NCI-H774 (cell line): ENCODE data around the gene SPSB4.
A peak's percentile ranks its signal among the peaks of the same experiment; 100 is the strongest.

Experiments used
- DNase-seq: peaks from one replicate; lab custom pipeline; 2025; lab: John Stamatoyannopoulos, UW

Gene SPSB4

DNA sequence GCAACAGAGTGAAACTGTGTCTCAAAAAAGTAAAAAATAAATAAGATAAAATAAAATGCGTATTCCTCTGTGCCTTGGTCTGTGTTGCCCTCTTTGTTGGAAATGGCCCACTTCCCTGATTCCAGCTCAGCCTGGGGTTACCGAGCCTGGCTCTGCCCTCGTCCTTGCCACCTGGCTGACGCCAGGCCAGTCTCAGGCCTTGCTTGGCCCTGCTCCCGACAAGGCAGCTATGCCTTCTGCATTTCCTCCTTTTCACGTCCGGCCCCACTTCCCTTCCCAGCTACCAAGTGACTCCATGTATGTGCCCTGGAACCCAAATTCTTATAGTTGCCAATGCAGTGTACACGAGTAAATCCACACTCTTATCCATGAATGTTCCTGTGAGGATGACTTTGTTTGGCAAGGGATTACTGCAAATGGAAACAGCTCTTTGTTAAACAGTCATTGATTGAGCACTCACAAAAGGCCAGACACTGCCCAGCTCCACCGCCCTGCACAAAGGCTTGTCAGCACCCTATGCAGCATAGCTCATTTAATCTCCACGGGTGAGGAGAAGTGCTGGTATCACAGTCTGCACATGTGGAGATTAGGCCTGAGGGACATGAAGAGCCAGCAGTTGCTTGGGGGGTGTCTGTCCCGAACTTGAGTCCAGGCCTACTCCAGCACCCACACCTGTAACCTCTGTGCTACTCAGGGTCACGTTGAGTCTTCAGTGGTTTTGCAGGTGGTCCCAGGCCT lies 25.1 kb downstream of the SPSB4 start:
- peak; percentile 48 for DNase-seq

DNA sequence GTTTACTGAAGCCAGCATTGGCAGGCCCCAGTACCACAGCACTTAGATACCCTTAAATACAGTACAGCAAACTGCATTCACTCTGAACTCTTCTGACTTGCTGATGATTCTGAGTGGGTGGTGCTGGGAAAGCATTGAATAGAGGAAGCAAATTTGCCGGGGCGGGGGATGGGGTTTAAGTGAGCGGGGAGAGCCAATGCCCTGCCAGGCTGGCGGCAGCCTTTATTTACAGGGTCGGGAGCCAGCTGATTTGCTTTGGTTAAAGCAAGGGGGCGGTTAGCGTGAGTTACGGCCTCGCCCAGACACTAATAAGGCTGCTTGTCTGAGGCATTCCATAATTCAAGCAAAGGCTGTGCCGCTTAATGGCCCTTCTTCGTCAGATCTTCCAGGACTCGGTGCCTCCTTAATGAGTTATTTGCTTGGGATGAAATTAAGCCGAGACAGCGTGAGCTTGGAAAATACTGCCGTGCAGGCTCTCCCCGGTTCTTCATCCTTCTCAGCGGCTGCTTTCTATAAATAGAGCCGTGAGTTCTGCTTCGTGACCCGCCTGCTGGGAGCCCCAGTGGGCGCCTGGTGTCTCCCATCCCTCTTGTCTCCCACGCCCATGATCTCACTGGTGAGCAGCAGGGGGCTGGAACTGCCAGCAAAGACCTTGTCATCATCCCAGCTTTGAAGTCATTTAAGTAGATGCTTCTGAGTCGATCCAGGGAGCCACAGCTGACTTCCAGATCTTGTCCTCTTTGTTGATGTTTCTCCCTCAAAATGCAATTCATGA lies 25.8 kb downstream of the SPSB4 start:
- DNase-seq: peak; percentile 41

DNA sequence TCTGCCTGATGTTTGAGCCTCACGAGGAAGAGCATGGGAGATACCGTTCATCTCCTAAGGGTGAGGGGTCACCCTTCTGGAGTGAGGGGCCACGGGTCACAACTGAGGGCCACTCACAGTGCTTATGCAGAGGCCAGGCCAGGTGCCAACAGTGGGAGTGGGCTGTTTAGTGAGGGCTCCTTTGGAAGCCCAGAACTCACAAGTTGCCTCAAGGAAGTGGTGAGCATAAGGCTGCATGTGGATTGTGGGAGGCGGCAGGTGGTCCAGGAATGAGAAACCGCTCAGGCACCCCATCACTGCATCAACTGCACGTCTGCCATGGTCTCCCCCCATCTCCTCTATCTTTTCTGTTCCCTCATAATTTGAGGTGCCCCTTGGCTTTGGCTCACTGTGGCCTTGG lies 26.5 kb downstream of the SPSB4 start:
- no peak for DNase-seq

DNA sequence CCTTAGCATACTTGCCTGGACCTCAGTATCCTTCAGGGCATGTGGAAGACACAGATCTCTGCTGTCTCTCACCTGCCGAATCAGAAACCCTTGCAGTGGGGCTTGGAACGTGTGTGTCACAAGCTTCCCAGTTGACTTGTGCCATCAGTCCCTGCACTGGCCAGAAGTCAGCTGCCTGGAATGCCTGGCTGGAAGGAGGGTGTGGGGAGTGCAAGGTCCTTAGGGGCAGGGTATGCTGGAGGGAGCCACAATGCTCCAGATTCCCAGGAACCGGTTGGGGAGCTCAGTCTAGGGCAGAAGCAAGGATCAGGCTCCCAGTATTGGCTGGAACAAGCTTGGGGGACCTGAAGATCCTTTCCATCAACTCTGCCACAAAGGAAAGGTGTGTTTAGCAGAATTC lies 27.1 kb downstream of the SPSB4 start:
- no peak for DNase-seq

DNA sequence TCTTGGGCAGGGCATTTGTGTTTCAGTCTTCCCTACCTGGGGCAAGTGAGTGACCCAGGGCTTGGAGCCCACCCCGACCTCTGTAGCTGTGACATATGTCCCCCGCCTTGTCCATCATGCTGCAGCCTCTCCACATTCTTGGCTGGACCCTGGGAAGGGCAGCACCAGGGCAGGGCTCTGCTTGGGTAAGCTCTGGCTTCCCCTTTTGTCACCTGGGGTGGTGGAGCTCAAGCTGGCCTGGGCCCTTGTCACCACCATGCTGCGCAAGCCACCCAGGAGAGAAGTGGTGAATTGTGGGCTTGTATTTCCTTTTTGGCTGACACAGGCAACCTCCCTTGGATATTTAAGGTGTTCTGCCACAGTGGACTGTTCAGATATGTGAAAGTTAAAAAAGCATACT lies 29.3 kb downstream of the SPSB4 start:
- DNase-seq: no peak

DNA sequence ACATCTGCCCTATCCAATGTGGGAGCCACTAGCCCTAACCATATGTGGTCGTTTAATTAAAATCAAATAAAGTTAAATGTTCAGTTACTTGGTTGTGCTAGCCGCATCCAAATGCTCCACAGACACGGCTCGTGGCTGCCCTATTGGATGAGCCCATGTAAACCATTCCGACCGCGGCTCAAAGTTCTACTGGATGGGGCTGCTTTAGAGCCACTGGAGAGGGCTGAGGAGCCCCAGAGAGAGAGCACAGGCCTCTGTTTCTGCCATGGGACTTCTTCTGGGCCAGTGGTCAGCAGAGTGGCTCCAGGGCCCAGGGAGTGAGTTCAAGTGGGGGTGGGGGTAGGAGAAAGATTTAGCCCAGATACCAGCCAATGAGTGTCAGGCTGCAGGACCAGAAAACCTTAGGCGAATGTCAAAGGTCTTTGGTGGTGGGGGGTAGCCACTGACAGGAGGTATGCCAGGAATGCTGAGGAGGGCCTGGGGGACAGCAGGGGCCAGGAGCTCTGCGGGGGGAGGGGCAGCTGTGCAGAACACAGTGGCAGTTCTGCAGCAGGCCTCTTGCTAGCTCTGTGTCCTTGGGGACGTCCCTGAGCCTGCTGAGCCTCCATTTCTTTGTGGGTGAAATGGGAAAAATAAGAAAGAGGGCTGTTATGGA lies 30.1 kb downstream of the SPSB4 start:
- no peak for DNase-seq

DNA sequence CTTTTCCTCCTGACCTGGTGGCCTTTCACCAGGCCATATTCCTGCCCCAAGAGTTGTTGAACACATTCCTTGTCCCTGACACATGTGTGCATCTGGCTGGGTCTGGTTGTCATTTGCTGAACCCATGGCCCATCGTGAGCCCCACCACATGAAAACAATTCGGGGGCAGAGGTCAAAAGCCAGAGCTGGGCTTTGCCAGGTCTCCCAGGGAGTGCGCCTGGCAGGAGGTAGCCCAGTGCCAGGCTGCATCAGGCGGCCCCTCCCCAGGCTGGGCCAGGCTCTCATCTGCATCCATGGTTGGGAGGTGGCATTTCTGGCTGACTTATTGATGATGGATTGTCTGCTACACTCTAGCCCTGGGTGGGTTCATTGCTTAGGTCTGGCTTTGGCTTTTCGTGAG lies 30.9 kb downstream of the SPSB4 start:
- DNase-seq: no peak

DNA sequence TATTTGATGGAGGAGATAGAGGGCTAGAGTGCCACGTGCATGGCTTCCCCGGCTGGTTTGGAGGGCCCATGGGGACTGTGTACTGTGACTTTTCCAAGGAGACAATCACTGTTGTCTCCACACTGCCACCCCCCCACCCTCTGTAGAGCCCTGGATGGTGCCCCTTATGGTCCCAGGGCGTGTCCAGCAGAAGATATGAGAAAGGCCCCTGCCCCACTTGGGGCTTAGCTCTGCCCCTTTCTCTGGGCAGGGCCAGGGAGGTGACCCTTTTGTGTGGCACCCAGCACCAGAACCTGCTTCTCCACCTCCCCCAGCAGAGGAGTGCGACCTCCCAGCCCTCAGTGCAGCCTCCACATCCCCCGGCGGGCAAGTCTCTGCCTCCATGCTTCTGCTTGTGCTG lies 32.1 kb downstream of the SPSB4 start:
- no peak for DNase-seq

DNA sequence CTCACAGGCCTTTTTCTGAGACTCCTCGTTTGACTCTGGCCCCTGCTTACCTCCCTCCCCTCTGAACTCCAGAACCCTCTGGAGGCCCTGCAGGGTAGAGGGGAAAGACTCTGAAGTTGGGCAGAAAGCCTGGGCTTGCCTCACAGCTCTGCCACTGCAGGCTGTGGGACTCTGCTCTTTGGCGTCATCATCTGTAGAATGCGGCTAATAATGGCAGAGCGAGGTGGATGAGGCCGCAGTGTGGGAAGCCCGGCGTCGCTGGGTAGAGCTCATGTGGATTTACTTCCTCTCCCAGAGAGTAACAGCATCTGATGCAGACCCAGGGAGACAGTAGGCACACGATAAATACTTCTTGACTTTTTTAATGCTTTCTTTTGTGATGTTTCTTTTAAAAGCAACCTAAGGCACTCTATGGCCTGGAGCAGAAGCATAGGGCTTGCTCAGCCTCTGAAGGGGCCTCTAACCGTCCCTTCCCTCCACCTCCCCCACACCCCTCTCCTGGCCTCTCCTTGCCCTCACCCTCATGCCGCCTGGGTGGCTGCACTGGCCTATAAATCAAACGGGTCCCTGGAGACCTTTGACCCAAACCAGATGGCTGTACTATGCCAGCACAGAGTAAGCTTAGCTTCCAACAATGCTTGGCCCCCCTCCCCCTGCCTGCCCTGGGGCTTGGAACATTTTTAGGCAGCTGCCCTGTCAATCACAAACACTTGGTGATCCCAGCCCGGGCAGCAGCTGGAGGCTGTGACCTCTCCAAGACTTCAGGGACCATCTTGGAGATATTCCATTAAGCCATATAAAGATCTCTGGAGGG lies 32.9 kb downstream of the SPSB4 start:
- no peak for DNase-seq

DNA sequence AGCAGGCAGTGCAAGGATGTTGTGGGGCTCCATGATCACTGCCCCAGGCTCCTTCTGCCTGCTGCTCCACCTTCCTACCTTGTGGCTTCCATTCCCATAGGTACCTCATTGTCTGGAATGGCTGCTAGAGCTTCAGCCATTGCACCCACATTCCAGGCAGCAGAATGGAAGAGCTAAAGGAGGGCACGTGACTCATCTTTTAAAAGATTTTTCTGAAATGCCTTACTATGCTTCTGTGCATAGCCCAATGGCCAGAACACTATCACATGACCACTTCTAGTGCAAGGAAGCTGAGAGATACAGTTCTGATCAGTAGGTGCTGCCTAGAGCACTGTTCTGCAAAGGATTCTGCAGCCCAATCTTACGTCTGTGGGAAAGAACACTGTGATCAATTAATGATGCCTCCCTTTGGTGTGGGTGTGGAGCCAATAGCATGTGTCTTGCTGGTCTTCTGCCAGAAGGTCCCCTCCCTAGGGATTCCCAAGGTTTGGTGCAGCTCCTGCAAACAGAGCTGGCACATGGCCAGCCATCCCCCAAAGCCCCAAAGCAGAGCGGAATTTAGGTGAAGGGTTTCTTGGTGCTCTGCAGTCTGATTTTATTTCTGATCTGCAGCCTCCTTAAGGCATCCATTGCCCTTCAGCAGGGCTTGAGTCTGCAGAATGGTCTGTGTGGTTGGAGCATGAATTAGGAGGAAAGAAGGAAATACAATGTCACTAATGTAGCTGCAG lies 34.4 kb downstream of the SPSB4 start:
- DNase-seq: no peak

DNA sequence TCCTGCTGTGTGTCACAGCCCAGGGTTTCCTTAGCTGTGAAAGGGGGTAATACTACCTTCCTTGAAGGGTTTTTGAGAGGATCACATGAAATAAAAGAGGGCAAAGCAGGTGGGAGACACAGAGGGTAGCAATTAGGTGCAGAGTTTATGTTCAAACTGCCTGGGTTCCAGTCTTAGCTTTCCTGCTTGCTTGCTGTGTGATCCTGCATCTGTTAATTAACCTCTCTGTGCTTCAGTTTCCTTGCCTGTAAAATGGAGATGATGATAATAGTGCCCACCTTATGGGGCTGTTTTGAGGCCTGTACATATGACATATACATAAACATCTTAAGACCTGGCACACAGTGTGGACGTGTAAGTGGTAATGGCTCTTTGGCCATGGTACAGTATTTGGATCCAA lies 35.0 kb downstream of the SPSB4 start:
- DNase-seq: no peak

DNA sequence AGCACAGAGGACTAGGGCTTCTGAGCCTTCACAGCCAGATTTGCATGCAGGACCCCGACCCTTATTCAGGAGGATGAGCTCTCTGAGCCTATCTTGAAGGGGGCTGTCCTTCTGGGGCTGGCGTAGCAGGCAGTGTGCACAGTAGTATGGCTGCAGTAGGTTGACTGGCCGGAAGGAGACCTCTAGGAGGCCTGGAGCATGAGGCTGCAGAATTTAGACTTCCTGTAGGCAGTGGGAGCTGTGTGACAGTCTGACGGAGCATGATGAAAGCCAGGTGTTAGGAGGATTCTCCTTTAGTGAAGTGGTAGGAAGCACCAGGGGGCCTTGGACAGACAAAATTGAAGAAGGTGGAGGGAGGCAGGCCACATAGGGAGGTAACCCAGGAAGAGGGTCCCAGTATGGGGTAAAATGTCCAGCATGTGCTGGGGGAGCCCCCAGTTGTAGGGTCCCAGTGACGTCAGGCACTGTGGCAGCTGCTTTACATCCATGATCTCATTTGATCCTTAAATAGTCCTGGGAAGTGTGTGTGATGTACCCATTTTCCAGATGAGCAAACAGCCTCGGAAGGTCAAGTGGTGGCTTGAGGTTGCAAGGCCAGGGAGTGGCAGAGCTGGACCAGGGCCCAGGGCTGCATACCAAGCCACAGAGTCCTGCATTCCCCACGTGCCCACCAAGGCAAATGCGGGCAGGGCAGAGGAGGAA lies 36.1 kb downstream of the SPSB4 start:
- DNase-seq: no peak

DNA sequence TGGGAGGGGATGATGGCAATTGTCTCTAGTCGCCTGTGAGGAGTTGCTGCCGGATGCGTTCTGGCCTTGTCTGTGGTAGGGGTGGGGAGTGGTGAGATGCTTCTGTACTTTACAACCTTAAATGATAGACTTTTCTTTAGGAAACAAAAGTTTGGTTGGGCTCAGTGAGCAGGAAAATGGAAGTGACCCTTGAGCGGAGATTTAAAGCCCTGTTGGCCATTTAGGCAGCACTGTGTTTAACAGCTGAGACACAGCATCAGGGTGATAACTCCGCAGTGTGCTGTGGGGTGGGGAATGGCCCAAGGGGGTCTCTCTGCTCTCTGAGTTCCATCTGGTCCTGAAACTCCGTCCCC lies 36.6 kb downstream of the SPSB4 start:
- no peak for DNase-seq

DNA sequence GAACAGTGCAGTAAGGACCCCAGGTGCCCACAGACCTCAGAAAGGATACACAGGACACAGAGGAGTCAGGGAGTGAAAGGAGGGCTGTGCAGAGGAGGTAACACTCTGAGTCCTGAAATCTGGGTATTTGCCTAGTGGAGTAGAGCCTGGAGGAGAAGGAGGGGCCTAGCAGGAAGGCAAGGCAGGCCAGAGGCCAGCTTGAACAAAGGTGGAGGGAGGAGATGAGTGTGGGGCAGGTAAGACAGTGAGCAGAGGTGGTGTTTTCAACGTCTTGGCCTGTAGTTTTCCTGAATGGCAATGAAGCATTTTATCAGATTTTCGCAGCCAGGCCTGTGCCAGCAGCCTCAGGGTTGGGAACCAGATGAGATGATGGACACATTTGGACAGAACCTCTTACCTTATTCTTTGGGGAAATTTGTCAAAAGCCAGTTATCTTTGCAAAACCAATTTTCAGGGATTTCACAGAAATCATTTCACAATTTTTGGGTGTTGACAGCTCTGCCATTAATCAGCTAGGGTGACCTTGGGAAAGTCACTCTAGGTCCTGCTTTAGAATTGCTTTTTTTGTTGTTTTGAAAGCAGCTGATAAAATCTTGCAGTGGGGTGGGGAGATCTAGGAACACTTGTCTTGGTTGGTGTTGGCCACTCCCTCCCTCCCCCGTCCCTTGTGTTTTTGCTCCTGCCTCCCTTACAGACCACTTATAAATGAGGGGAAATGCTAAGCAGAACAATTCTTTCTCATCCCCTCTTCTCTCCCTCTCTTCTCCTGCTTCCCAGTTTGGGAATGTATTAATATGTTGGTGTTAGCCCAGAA lies 38.4 kb downstream of the SPSB4 start:
- no peak for DNase-seq

DNA sequence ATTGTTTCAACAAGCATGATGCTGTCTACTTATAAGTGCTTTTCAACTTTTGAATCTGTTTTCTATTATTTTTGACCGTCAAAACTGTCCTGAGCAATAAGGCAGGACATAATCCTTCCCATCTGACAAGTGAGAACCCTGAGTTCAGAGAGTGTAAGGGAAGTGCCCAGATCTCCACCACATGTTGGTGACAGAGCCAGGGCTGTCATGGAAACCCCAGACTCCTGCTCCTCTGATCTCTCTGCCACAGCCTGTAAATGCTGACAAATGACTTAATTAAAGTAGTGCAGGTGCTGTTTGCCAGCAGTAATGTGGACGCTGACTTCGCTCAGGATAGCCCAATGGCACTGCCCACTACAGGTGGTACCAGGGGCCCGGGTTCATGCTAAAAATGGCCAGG lies 40.3 kb downstream of the SPSB4 start:
- no peak for DNase-seq

DNA sequence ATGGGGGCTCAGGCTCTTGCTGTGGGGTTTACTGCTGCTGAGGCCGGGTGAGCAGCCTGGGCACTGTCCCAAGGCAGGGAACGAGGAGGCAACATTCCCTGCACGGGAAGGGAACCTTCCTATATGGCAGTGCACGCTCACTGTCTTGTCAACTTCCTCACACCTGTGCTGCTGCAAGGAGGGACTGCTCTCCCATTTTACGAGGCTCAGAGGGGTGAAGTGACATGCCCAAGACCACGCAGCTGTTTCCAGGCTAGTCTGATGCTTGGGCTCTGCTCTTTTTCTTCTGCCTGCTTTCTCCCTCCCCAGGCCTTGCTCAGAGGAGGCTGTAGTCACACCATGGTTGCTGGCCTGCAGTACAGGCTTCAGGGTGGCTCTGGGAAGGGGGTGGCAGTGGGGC lies 41.5 kb downstream of the SPSB4 start:
- no peak for DNase-seq

DNA sequence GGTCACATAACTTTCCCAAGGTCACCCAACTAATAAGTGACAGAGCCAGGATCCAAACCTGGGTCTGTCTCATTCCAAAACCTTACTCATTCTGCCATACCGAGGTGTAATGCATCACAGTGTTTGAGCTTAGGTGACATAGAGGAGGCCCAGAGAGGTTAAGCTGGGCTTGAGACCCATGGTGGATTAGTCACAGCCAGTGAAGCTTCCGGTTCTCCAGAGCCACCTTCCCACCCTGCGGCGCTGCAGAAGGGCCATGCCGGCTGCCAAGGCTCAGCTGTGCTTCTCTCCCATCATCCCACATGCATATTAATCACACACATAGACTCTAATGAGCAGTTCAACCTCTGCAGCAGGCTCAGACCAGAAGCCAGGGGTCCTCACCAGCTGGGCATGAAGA lies 42.2 kb downstream of the SPSB4 start:
- no peak for DNase-seq

DNA sequence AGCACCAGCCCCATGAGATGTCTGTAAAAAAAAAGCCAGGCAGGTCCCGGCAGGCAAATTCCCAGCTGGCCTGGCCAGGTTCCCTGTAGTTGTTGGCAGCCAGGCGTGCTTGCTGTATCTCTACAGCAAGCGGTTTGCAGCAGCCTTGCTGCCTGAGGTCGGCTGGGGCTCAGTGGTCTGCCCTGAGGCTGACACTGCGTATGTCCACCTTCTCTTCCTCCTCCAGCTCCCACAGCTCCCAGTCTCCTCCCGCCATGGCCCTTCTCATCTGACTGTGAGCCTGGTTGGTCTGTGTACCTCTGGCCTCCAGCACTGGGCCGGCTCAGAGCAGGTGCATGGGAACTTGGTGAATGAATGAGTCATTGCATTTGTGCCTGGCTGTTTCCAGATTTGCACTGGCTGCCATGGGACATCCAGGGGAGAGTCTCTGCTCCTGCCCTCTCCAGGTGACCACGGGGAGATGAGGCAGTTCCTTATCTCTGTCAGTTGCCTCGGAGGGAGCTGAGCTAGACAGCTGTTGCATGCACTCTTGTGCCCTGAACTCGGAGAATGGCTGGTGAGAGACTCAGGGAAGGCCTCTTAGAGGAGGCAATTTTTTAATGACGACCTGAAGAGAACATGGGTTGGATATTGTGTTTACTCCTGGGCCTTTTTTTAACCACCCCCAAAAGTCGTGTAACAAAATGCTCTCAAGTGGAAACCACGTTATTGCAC lies 43.0 kb downstream of the SPSB4 start:
- no peak for DNase-seq

DNA sequence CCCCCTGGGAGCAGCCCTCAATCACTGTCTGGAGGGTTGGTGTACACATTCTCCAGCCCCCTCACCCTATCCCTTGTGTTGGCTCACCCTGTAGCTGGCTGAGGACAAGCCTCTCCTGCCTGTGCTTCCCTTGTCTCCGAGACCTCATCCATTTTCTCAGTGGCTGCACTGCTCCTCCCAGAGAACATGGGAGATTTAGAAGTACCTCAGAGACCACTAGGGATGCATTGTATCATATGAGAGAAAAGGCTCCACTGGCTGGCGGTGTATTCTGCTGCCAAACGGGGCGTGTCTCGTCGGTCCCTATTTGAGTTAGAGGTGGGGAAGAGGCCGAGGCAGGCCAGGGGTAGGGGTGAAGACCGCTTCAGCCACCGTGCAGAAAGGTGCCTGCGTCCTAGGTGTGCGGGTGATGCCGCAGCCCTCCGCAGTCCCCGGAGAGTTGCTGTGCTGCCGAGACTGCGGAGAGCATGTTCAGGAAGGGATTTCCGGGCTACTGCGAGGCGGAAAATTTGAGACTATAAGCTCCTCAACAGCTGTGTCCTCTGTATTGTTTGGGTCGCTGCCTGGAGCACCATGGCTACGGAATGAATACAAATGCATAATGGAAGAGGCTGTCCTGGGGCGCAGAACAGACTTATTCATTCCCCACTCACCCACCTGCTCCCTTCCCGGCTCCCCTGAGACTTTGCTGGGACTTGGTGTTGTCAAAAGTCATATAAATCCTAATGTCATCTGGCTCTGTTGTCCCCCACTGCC lies 43.8 kb downstream of the SPSB4 start:
- DNase-seq: peak; percentile 33
